Measurements from ENCODE around the gene MTHFD1L.

GRCh38 chr6:151143806-151144205 is 278.3 kb downstream of the MTHFD1L start:
- no peak for TF ChIP-seq CTCF (IDR thresholded peaks at IDR 0.05)
- TF ChIP-seq POLR2A (IDR thresholded peaks at IDR 0.05), result no peak
